ENCODE data around the gene PDE10A.

PDE10A gene

GRCh38 chr6:165325609-165326008 is 337.4 kb downstream of the PDE10A start:
- no peak for DNase-seq

GRCh38 chr6:165321555-165322145 is 341.4 kb downstream of the PDE10A start:
- DNase-seq, result no peak

GRCh38 chr6:165321150-165321549 is 341.9 kb downstream of the PDE10A start:
- DNase-seq, result no peak

GRCh38 chr6:165317723-165318122 is 345.3 kb downstream of the PDE10A start:
- DNase-seq, result no peak

GRCh38 chr6:165308926-165309731 is 353.9 kb downstream of the PDE10A start, which contains the start of gene C6orf118:
Gene C6orf118, minus strand, starts transcription at chr6:165309605. Its CDS starts 19 bp downstream, at chr6:165309586.
- DNase-seq, result peak; percentile 60

GRCh38 chr6:165306955-165307354 is 356.1 kb downstream of the PDE10A start:
- no peak for DNase-seq

GRCh38 chr6:165301372-165302246 is 361.4 kb downstream of the PDE10A start:
- no peak for DNase-seq

GRCh38 chr6:165300422-165300936 is 362.6 kb downstream of the PDE10A start:
- no peak for DNase-seq

GRCh38 chr6:165298875-165299274 is 364.2 kb downstream of the PDE10A start:
- no peak for DNase-seq

- no peak for DNase-seq
These were observed 364.6 kb downstream of the PDE10A start for GRCh38 chr6:165298402-165298801.

- DNase-seq, result no peak
These were observed 370.4 kb downstream of the PDE10A start for GRCh38 chr6:165292657-165293056.

Measured in NCI-H1048 (cell line).